Stimulated activated CD8-positive, alpha-beta memory T cell treated with anti-CD3 and anti-CD28 coated beads, Interleukin-12 subunit alpha, Interleukin-12 subunit beta, amount 100 ng/mL, for 24 hours (primary cell): Measurements from ENCODE around the gene COX19.
"Not testable (repeated sequence)": the region's sequence is repeated elsewhere in the genome, so short reads cannot be mapped to it uniquely, and the experiment has no call there.

ENCODE experiments used
- DNase-seq: peaks from one replicate; pipeline ENCODE4 v3.0.0-alpha.2; 2020; ENCODE audit errors: extremely low read depth

Gene COX19

DNA sequence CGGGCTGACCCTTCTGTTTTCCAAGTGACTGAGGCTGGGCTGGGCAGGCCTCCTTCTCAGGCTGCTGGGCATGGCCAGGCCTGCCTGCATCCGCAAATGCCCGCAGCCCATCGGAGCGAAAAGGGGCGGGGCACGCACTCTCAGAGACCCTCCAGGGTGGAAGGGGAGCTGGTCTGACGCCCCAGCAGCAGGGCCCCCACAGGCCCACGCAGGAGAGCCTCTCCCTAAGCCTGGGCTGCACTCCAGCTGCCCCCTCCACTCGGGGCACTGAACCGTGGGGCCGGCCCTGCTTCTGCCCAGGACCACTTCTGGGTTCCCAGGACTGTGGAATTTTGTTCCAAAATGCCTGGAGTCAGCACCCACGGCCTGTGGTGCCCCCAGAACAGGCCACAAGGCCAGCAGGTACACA, 30.2 kb downstream of the COX19 start:
- DNase-seq: no peak

DNA sequence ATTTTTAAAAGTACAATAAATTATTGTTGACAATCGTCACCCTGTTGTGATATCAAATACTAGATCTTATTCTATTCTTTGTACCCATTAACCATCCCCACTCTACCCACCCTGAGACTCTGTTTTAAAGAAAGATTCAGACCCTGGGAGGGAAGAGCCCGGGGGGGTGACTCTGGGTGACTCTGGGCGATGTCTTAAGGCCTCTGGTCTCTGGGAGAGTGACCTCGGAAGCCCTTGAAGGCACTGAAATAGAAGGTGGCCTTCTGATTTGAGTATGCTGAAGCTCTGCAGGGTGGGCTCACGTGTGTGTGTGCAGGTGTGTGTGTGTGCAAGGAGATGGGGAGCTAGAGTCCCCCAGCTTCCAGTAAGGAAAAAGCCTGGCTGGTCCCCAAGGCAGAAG, 30.6 kb downstream of the COX19 start:
- no peak for DNase-seq

DNA sequence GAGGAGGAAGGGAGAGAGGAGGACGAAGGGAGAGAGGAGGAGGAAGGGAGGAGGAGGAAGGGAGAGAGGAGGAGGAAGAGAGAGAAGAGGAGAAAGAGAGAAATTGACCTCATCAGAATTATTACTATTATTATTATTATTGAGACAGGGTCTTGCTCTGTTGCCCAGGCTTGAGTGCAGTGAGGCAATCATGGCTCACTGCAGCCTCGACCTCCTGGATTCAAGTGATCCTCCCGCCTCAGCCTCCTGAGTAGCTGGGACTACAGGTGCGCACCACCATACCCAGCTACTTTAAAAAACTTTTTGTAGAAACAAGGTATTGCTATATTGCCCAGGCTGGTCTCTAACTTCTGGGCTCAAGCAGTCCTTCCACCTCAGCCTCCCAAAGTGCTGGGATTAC, 31.6 kb downstream of the COX19 start:
- not testable (repeated sequence) for DNase-seq

DNA sequence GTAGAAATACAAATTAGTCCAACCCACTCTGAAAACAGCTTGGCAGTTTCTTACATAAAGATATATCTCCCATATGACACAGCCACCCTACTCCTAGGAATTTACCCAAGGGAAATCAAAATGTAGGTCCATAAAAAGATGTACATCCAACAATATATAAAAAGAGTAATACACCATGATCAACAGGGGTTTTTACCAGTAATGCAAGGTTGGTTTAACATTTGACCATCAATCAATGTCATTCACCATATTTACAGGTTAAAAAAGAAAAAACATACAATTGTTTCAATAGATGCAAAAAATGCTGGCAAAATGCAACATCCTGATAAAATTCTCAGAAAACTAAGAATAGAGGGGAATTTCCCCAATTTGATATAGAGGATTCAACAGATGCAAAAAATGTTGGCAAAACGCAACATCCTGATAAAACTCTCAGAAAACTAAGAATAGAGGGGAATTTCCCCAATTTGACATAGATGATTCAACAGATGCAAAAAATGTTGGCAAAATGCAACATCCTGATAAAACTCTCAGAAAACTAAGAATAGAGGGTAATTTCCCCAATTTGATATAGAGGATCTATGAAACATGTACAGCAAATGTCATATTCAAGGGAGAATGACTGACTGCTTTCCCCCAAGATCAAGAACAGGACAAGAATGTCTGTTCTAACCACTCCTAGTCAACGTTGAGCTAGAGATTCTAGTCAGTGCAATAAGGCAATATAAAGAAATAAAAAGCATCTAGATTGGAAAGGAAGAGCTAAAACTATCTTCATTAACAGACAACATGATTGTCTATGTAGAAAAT, 34.5 kb downstream of the COX19 start:
- no peak for DNase-seq

DNA sequence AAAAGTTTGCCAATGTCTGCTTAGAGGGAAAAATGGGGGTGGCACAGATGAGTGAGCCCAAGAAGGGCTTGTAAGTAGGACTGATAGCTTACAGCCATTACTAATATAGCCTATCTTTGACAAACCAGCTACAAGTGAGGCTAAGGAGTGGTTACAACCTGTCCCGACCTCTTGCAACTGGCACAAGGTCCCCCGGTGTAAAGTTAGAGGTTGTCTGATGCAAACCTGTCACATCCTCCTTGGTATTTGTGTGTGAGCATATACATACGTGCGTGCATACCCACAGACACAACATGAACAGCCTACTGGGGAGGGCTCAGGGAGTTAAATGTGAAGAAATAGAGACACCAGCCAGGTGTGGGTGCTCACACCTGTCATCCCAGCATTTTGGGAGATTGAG, 35.5 kb downstream of the COX19 start:
- DNase-seq: no peak

DNA sequence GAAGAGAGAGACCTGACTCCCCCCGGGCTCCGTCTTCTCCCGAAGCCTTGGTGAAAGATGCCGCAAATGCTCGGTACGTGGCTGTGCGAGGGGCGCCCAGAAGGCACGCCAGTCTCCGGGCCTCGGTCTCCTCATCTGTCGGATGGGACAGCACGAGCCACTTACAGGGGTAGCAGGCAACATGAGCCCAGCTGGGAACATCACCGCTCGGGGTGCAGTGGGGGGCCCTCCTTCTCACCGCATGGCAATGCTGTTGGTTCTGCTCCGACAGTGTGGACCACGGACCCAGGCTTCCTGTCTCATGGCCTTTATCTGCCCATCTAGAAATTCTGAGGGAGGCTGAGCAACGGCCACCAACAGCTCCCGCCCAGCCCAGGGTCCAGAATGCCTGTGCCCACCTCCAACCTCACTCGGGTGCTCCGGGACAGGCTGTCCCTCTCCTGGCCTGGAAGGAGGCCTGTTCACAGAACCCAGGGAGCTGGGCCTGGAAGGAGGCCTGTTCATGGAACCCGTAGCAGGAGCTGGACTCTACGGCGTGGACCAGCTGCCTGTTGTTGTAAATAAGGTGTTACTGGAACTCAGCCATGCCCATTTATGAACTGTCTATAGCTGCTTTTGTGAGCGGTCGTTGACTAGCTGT, 36.7 kb downstream of the COX19 start:
- DNase-seq: no peak

DNA sequence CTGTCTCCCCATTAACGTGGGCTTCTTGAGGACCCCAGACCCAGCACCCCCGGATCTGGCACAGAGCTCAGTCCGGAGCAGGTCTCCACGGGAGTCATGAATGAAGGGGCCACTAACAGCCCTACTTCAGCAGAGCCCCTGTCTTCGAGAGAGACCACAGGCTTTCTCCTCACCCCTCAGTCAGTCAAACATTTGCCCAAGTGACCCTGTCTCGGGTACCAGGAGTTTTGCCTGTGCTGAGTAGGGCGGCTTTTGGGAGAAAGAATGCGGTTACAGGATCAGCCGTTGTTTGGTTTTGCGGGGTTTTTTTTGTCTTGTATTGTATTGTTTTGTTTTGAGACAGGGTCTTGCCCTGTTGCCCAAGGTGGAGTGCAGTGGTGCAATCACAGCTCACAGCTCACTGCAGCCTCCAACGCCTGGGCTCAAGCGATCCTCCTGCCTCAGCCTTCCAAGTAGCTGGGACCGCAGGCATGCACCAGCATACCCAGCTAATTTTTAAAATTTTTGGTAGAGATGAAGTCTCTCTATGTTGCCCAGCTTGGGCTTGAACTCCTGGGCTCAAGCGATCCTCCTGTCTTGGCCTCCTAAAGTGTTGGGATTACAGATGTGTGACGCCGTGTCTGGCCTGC, 37.4 kb downstream of the COX19 start:
- DNase-seq: no peak

DNA sequence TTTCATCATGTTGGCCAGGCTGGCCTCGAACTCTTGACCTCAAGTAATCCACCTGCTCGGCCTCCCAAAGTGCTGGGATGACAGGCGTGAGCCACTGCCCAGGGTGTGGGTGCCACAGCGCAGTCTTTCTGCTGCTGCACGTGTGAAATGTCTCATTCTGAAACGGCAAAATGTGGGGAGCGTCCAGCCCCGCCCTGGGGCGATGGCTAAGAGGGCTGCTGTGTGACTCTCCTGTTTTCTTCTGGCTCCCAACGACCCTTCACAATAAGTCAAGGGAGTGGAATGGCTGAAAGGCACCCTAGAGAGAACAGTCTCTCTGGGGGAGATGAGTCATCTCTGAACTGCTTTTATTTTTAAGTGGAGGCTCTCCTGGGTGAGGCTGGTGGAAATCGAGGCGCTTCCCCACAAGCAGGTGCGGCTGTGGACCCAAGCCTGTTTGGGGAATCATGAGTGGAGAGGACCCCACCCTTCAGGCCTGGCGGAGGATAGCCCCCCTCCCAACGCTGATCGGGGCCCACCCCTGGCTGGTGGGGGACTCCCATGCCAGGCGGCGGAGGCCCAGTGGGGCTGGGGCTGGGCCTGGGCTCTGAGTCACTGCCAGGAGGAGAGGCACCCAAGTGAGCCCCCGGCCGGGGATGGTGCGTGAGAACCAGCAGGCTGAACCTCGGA, 38.8 kb downstream of the COX19 start:
- DNase-seq: no peak

DNA sequence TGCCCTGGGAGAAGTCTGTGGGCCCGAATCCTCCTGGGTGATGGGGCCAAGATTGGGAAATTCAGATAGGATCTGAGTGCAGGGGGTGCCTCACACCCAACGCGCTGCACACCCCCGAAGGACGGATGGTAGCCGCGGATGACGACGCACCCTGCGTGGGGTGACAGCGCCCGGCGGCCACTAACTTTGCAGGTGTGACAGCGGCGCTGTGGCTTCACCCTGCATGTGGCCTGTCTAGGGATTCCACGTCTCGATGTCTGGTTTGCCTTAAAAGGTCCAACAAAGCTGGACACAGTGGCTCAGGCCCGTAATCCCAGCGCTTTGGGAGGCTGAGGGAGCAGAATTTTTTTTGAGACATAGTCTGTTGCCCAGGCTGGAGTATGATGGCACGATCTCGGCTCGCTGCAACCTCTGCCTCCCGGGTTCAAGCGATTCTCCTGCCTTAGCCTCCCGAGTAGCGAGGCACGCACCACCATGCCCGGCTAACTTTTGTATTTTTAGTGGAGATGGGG, 39.4 kb downstream of the COX19 start:
- no peak for DNase-seq

DNA sequence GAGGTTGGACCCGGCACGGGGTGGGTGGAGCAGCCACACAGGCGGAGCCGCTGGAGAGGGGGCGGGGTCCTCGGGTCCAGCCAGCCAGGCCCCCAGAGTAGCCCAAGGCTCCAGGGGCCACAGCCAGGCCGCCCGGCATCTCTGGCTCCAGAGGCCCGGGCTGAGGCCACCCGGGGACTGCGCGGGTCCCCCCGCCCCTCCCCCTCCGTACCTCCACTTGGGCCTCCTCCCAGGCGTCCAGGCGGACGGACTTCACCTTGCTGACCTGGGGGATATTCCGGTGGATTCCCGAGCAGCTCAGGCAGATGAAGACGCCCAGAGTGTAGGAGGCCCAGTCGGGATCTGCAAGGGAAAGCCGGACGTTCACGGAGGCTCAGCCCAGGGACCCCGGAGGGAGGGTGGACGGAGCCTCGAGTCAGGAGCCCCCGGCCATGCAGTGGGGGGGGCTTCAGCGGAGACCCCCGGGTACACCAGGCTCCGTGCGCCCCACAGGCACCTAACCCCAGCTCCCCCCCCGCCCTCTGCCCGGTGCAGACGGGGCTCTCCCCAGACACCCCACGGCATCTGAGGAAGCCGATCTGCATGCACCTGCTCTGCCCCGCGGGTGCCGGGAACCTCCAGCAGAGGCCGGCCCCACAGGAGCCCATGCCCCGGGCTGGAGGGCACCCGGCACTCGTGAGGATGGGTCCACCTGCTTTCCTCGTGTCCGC, 40.0 kb downstream of the COX19 start:
- DNase-seq: no peak

DNA sequence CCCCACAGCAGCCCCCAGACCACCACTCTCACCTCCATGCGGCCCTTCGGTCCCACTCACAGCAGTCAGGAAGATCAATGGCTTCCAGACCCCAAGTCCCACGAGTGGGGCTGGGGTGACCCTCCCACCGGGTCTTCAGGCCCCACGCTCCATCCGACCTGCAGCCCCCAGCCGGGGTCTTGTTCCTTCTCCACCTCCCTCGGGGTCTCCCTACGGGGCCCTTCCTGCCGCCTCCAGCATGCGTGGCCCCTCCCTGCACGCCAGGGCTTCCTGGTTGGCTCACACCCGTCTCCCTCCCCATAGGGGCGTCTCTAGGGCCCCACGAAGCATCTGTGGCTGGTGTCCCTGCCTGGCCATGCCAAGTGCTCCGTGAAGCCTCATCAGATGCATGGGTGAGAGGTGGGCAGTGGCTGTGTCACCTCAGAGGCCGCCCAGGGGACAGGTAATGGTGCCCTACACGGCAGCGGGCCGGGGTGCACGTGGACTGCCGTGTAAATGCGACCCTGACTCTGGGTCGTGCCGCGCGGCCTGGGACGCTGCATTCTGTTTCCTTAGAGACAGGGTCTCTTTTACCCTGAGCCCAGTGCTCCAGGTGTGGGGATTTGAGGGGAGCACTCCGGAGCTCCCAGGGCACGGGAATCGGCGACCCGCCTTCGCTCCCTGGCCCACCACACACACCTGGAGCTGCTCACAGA, 40.7 kb downstream of the COX19 start:
- DNase-seq: no peak

DNA sequence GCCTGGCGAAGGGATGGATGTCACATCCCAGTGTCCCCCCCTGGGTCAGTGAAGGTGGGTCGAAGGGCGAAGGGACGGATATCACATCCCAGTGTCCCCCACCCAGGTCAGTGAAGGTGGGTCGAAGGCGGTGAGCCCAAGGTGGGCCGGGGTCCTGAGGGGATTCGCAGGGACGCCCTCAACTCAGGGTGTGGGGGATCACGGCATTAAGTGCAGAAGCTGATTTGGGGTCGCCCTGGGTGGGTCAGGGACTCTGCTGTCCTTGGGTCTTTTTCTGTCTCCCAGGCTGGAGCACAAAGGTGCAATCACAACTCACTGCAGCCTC, 42.7 kb downstream of the COX19 start:
- DNase-seq: no peak

DNA sequence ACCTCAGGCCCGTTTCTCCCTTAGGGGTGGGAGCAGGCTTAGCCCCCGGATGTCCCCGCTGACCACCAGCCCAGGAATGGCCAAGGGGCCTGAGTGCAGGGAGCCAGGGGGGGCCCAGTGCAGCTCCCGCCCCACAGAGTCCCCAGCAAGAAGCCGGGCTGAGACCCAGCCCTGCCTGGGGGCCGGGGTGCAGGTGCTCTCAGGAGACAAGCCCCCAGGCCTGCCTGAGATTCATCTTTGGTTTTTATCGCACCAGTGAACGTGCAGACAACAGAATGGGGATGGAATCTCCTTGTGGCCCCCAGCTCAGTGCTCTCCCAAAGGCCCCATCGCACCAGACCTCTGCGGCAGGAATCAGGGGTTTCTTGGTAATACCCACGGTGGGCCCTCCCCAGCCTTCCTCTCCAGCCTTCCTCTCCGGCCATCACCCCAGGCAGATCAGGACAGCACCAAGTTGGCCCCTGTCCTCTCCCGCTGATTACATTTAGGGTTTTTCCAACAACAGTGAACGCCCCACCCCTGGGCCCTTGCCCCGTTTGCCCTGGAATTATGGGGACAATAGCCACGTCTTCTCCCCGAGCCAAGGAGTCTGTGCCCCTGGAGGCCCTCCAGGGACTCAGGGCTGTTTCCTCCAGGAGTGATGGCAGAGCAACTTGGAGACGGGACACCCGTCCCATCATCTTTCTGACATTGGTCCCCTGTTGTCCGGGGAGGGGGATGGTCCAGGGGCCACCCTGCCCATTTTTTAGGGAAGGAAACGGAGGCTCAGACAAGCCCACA, 43.3 kb downstream of the COX19 start:
- DNase-seq: no peak

DNA sequence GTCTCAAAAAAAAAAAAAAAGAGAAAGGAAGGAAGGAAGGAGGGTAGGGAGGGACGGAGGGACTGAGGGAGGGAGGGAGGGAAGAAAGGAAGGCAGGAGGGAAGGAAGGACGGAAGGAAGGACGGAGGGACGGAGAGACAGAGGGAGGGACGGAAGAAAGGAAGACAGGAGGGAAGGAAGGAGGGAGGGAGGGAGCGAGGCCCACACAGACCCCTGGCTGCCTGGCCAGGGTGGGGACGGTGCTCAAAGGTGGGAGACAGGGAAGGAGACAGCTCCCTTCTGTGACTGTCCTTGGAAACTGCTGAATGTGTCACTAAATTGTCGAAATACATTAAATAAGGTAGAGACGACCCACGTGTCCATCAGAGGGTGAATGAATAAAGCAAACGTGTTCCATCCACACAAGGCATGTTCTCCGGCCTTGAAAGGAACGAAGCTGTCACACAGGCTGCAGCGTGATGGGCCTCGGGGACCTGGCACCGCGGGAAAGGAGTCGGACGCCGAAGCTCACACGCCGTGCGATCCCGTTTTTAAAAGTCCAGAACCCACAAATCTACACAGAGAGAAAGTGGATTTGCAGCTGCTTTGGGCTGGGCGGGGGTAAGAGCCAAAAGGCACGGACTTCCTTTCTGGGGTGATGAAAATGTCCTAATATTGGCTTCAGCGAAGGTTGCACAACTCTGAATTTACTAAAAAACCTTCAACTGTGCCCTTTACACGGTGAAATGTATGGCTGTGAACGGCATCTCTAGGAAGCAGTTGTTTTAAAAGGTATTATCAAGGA, 44.2 kb downstream of the COX19 start:
- no peak for DNase-seq

DNA sequence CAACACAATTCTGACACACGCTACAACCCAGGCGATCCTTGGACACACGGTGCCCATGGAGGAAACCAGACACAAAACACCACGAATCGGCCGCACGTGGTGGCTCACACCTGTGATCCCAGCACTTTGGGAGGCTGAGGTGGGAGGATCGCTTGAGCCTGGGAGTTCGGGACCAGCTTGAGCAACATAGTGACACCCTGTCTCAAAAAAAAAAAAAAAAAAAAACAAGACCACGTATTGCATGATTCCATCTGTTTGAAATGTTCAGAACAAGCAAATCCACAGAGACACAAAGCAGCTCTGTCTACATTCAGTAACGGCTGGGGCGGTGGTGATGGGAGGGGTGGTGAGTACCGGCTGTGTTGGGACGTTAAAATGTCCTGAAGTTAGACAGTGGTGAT, 46.0 kb downstream of the COX19 start:
- no peak for DNase-seq

DNA sequence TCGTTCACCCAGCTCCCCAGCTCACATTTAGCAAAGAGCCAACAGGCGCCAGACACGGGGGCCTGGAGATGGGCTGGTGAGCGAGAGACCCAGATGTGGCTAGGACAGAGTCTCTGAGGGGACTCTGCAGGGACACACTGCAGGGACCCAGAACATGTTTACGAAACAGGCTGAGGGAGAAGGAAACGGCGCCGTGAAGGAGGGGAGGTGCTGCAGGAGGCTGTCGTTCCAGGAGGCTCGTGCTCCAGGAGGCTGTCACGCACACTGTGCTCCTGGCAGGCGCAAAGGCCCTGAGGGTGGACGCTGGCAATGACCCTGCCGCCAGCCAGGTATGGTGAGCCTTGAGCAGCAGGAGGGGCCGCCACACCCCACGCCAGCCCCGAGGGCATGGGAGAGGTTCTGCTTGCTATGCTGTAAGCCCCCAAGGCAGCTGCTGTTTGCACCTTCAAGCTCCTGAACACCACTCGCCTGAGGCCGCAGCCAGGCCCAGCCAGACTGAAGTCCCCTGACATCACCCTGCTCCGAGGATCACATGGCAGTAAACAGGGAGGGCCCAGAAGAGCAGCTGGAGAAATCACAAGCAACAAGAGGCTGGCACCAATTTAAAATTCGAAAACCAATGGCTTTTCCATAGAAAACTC, 48.2 kb downstream of the COX19 start:
- no peak for DNase-seq

DNA sequence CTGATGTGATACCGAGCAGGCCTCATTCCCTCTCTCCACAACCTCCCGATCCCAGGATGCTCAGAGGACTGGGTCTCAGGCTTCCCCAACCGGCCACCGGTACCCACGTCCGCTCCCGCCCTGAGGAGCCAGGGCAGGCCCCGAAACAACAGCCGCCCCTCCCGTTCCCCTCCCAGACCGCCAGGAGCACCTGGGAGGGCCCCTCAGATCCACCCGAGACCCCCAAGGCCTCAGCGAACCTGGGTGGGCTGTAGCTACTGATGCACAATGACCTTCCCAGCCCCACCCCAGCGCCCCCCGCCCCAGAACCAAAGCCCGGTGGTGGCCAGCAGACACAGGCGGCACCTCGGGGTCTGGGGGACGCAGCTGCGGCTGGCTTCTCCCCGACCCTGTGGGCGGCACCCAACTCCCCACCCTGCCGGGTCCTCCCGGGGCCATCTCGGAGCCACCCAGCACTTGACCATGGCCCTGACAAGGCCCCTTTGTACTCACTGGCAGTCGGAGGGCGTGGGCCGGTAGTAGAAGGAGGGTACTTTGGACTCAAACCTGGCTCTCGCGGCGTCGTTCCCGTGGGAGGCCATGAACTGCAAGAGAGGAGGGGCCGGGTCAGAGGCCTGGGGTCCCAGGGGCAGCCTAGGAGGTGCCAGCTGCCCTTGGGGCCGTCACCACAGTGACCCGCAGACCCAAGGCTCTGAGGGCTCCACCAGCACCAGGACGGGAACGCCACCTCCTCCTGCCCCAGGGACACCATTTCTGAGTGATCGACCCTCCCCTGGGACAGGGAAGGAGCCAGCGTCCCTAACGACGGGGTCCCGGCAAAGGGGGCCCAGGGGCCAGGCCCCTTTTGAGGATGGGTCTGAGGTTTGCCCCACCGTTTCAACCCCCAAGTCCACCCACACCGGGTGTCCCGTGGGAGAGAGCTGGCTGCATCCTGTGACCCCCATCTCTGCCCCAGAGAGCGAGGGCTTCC, 49.0 kb downstream of the COX19 start:
- DNase-seq: no peak

DNA sequence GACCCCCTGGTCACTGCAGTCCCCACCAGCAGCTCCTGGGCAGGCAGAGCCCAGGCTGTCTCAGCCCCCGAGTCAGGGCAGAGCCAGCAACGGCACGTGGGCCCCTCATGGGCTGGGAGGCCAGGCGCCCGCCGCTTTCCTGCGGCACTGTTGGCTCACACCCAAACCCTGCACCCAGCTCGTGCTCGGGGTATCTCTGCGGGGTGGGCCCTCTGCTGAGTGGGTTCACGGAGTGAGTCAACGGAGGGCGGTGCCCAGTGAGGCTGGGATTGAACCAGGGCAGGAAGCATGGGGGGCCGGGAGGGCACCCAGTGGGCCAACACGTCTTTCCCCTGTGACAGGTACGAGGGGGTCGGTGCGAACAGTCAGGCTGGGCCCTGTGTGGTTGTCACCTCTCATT, 49.7 kb downstream of the COX19 start:
- DNase-seq: peak; percentile 63
